RPMI7951 (cell line): ENCODE measurements around the gene AFF2. TPM values are rescaled to one million over a fixed set of nuclear protein-coding genes. Genes with fewer than 3 reads are reported as not detected.

ENCODE experiments used
- DNase-seq: peaks from one replicate; pipeline ENCODE4 v3.0.0-alpha.2; 2012; ENCODE audit warnings: low read depth
- total RNA-seq: library from RNA; depleted of rRNA; stranded (reverse); fragments of >200 nt; shearing (Covaris generic); gene quantifications from 2 replicates; pipeline ENCODE4 v1.2.3, GENCODE V29; 2014

The AFF2 gene
- total RNA-seq, 1 experiment from 2014 or later, result 1.7 TPM

DNA sequence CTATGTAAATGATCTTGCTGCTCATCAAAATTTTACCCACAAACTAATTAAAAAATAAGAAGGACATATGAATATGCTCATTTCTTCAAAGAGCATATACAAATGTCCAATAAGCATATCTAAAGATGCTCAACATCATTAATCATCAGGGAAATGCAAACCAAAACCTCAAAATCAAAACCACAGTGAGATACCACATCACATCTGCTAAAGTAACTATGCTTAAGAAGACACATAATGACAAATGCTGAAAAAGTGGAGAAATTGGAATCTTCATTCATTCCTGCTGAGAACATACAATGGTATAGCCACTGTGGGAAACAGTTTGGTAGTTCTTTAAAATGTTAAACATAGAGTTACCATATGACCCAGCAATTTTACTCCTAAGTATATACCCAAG lies 81.9 kb downstream of the AFF2 start:
- DNase-seq, result peak; percentile 47

DNA sequence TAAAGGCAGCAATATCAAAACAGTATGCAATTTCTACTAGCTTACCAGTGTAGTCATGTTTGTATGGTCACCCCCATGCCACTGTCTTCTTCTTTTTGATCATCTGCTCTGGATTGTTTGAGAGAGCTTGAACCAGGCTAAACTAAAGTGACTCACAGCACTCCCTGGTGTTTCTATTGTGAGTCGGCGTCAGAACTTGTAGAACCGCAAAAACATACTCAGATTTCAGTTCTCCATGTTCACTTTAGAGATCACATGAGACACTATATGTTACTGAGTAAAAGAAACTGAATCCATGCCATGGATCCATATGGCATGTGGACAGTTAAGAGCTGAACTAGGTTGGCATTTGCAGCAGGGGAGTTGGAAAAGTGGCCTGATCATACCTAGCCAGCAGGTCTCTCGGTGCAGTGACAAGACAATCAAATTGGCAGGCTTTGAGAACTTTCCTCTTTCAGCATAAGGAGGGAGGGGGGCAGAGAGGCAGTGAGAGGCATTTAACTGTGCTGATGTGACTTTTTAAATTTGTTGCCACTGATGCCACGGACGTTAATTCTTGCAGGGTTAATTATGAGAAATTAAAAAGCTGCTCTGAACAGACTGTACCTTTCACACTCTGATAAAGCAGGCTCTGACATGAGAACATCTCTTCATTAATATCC lies 88.4 kb downstream of the AFF2 start:
- DNase-seq, result peak; percentile 32

DNA sequence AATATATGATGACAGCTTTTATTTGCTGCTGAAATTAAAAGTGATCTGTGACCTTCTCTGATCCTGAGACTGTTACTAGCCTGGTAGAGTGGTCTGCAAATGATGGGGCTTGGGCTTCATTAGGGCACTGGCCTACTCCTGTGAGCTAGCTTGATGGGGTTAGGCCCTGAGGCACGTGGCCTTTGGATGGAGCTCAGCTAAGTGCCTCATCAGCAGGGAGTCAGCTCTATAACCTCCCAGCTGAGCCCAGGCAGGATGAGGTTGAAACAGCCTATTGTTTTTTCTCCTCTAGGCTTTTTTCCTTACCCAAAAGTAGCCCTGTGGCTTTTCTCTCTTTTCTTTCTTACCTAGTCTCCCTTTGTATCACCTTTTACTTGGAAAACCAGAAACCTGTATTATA lies 92.2 kb downstream of the AFF2 start:
- no peak for DNase-seq

DNA sequence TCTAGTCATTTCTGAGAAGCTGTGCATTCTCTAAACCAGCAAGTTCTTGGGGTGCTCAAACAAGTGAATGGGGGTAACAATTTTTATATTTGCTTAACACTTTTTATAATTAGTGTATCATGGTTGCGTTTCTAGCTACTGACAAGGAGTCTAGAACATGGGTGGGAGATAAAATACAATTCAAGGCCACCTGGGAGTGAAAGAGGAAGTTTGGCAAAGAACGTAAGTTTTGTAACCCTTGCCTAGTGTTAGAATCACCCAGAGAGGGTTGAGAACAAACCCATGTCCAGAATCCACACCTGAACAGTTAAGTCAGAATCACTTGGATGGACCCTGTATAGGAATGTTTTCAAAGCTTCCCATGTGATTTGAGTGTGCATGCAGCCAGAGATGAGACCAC lies 92.7 kb downstream of the AFF2 start:
- no peak for DNase-seq

DNA sequence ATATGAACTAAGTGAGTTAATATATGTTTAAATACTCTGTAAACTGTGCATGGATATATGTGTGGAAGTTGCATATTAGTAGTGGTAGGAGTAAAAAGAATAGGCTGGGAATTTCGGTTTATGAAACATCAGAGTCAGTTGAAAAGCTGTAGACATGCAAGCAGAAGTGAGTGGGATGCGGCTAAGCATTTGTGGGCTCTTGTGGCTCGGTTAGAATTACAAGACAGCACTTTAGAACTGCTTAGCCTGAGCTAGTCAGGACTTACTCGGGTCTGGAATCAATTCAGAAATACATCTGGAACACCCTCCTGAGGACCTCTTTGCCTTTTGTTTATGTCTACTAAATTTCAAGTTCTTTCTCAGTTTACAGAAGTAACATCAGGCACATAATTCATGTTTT lies 93.6 kb downstream of the AFF2 start:
- peak; percentile 9 for DNase-seq

DNA sequence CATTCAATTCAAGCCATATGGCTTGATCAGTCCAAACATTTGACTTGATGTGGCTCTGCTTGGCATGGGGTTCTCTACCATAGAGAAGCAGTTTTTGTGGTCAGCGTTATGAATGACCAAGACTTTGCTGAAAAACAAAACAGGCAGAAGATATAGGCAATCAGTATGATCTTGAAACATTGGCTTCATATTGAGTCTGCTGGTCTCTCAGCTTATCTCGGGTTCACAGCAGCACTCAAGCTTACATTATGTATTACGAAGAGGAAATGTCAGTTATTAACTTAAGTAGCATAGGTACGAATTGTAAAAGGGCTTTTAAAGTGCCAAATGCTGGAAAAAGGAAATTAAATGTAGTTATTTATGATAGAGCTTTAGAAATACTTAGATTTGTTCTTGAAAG lies 99.0 kb downstream of the AFF2 start:
- no peak for DNase-seq

DNA sequence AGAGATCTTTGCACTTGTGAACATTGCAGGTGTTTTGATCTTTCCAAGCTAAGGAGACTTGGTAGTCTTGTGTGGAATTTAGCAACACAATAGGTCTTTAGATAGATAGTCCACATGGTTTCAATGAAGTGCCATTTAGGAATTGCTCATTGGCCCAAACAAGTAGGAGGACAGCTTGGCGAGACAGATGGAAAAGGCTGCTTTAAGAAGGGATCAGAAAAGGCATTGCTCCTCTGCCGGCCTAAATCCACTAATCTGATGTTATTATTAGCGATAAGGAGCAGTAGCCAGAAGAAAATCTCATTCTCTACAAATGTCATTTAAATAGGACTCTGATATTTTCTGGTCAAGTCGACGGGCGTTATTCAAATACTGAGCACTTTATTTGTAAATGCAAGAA lies 99.7 kb downstream of the AFF2 start:
- no peak for DNase-seq

DNA sequence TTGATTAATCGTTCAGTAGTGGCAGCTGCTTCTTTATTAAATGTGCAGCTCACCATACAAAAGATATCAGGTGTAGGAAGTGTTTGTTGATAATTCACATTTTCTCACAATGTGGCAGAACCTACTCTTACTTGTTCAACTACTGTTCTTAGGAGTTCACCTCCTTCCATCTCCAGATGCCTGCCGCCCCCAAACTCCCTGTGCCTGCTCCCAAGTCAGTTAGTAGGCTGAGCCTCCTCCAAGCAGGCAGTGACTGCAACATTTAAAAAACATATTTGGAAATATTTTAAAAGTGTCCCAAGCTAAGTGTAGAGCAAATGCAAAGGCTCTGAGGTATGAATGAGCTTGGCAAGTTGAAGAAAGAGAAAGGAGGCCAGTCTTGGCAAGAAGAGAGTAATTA lies 100.2 kb downstream of the AFF2 start:
- no peak for DNase-seq

DNA sequence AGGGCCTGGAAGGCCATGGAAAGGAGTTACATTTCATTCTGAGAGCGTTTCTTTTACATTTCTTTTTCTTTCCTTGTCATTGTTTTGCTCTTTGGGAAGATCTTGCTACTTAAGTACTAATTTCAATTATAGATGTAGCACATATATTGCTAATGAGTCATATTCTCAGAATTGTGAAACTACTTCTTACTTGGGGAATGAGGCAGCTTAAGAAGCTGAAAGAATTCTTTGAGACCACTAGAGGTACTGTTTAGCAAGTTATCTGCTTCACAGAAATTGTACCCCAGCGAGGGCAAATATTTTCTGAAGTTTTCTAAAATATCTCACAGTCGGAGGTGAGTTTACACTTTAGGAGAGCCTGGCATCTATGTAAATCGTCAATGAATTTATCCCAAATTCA lies 100.6 kb downstream of the AFF2 start:
- peak; percentile 31 for DNase-seq

DNA sequence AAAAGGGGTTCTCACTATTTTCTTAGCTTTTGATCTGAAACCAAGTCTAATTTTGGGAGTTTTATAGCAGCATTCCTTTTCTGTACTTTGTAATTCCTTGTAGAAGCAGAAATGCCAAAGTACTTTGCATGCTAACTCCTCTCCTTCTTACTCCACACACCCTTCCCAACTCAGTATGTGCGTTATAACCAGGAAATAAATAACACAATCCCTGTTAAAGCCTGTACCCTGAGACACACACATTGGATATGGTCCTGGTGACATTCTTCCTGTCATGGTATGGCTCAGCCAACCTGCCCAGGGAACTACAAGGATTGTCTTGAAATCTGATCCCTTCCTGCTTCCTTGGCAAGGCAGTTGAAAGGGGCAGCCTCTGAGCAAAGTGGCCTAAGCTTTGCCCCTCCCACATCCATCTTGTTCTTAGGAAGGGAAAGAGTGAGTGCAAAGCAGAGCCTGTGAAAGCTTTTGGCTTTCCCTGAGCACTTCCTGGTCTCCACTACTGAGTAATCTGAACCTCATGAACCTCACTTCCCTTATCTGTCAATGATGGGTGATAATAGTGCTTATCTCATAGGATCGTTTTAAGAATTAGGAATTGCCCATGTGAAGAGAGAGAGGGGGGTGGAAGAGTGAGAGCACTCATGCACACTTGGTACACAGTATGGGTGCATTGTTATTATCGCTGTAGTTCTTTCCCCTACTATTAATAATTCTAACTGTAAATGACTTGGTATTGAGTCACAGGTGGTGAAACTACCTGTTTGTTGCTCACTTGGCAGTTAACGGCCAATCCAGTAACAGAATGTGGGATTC lies 109.3 kb downstream of the AFF2 start:
- peak; percentile 35 for DNase-seq

DNA sequence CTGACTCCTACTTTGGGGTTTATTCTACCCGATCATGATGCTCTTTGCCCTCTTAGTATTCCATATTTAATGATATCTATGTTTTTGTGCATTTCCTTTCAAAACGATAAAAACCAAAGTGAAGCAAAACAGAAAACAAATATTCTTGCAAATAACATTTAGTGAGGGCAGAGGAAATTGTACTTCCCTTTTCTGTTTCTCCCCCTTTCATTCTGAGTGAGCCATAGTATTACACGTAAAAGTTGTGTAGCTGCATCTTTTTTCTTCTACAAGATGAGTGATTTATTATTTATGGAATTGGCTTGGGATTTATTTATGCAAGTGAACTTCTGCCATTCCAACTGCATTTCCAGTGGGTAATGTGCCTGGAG lies 109.9 kb downstream of the AFF2 start:
- DNase-seq, result no peak

DNA sequence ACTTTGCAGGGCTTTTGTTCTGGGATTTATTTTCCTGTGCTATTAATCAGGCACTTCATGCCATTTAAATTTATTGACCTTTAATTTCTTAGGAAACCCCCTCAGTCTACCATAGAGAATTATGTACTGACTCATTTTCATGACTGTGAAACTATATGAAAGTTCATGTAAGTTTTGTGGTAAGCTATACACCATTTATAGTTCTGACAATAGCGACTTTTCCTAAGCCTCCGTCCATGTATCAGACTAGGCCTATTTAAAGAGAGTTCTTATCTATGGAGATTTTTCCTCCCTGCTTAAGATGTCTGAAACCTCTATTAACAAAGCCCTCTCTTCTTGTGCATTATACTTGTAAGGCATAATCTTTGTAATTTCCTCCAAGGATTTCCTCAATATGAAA lies 111.6 kb downstream of the AFF2 start:
- no peak for DNase-seq

DNA sequence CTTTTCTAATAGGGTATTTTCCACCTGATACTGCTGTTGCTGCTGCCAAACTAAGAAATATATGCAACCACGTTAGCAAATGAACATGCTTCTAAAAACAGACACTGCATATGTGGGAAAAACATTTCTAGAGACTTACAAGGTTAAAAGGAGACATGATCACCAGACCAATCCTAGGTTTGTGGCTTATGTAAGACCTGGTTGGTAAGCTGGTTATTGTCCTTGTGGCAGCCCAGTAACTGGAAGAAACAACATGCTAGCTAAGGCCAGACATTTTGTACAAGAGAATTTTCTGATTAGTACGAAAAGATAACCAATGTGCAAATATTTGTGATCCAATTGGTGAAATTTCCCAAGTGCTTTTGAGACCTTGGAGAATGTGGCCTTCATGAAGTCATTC lies 112.0 kb downstream of the AFF2 start:
- no peak for DNase-seq

DNA sequence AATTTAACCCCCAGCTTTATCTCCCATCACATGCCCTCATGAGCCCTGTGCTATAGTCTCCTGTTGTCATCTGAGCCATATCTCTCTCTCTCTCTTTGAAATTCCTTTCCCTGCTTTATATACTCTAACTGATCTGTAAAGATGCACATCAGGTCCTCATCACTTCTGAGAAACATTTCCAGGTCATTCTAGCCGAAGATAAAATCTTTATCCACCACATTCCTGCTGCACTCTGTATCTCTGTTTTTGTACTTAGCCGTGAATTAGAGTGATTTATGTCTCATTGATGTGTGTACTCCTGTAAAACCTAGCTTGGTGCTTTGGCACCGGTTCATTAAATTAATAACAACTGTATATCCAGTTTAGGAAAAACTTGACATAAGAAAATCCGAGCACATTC lies 113.2 kb downstream of the AFF2 start:
- no peak for DNase-seq

DNA sequence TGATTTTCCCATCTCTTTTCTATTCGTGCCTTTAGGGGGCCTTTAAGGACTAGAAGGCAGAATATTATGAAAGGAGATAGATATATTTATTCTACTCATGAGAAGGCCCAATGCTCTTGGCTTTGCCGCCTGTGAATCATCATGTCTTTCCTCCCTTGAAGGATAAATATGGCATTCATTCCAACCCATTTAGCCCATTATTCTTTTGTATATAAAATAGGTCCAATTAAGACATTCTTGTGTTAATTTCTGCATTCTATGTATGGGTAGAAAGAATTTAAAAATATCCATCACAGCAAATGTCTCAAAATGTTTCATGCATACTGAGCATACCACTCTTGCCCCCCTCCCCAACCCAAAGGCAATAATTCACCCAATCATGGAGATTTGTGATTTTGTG lies 115.1 kb downstream of the AFF2 start:
- DNase-seq, result no peak

DNA sequence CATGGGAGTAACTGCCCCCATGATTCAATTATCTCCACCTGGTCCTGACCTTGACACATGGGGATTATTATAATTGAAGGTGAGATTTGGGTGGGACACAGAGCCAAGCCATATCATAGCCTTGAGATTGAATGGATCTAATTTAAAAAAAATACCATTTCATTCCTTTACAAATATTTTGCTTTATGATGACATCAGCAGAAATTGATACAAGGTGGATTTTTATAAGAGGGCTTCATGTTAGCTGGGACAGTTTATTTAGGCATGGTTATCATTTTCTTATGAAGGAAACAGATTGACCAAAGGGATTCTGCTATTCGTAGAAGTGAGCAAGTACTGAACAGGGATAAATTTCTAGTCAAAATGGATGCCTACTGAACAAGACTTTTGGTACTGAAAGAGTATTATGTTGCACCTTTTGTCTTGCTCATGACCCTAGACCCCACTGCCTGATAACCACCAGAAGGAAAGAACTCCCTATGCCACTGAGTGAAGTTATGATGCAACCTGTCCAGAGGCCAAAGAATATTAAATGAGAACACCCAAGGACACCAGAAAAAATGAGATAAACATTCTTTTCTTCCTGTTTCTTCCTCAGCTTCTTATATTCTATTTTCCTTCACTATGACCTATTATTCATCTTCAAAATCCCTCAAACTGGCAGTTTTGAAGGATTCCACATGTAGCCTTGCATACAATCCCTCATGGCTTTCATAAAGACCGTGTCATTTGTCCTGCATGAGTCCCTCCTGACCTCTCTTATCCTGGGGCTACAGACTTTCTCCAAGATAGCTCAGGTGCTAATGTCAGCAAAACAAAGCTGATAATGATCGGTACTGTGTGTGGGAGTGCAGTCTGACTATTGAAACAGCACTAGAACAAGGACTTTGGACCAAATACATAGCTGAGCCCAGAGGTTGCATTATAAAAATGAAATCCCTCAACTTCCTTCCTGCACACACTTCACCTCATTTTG lies 118.3 kb downstream of the AFF2 start:
- DNase-seq, result no peak

DNA sequence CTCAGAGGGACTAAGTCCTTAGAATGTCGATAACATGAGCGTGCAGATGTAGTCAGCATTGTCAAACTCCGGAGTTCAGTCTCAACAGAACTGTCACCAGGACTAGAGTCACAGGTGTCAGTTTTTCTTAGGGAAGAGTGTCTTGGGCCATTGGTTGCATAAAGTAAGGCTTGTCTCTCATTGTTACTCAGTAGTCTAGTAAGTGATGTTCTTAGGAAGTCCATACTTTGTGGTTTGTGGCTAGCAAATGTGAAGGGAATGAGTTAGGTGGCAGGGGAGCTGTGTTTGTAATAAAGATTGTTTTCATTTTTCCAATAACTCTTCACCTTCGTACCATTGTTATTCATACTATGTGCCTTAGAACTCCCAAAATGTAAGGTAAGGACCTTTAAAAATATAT lies 119.6 kb downstream of the AFF2 start:
- DNase-seq, result peak; percentile 1

DNA sequence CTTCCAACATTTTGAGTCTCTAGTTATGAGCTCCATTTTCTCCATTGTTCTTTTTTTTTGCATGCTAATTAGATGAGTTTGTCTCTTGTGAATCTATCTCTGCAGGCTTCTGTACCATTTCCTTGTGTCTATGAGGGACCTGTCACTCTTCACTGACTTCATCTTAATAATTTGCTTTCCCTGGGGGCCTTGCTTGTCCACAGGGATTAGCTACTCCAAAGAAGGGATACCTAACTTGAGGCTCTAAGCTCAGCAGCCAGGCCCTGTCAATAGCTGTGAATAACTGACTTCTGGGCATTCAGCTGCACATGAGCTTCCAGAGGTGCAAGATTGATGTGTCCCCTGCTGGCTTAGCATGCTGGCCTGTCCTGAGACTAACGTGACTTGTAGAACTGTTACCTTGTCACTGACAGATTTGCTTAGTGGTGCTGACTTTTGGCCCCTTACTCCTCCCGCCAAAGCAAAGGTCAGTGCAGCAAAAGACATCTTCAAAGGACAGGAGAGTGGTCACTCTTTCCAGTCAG lies 124.6 kb downstream of the AFF2 start:
- DNase-seq, result no peak

DNA sequence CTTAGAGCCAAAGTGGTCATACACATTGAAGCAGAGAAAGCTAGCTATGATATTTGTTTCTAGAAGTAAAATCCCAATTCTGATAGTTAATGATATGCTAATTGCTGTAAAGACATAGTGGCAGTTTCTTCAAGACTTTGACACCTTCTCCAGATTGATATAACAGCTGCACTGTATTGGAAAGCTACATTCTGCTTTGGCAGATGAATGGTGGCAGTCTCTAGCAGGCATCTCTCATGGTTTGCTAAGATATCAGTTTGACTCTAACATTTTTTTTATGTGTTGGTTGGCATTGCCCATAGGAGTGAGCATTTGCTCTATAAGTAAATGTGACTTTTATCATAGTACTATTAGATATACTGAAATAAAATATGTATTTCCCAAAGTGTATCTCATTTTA lies 128.2 kb downstream of the AFF2 start:
- DNase-seq, result no peak

DNA sequence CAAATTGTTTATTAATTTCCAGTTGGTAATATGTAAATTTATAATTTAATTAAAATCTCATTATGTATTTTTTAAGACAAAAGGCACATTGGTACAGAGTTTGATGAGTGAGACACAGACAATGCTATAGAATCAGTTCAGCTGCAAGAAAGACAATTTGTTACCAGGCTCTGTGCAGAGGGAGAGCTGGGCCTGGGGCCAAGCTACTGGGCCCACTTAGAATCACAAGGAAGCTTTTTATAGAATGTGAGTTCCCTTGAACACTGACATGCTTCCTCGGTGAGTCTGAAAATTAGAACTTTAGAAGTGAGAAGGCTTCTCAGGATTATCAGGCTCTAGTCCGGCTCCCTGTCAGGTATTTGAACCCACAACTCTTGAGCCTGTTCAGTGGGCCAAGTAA lies 129.0 kb downstream of the AFF2 start:
- DNase-seq, result no peak

DNA sequence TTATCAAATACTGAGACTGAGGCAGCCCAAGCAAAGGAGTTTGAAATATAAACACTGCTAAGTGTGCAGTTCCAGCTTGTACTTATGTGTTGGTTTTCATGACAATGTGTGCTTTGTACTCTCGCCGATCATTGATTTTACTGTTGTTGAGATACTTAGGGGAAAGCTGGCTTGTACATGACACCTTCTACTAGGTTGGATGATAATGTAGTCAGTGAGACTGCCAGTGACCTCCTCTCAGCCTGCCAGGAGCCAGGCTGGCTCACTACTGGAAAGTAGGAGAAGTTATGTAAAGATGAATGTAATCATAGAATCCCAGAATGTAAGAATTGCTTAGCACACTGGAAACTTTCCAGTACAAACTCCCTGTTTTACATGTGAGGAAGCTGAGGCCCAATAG lies 132.0 kb downstream of the AFF2 start:
- DNase-seq, result no peak

DNA sequence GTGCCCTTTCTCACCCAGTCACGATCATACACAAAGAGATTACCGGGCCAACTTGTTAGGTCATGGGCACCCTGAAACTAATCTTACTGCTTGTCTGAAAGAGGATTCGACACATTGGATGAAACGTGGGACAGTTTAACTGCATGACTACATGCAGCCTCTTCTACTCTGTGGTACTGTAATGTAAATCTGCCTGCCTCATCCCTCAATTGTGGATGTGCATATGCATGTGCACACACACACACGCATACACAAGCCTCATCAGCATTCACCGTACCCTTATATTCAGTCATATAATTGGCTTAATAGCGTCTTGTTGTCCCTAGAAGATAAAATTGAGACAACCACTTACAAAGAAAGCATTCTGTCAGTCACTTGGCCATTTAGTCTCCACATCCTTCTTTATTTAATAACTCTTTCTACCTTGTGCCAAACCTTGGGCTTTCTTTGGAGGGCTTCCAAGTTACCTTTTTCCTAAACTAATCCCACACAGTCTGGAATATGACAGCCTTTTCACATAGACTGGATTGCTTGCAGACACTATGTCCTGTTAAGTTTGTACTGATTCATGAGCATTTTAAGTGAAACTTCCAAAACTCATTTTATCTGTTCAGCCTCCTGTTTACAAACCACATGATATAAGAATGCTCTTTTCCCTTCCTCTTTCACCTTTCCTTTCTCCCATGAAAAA lies 132.9 kb downstream of the AFF2 start:
- no peak for DNase-seq
